ENCODE data around the gene EFNA5.
A peak's percentile ranks its signal among the peaks of the same experiment; 100 is the strongest.
"Not testable (repeated sequence)": the region's sequence is repeated elsewhere in the genome, so short reads cannot be mapped to it uniquely, and the experiment has no call there.

The EFNA5 gene

DNA sequence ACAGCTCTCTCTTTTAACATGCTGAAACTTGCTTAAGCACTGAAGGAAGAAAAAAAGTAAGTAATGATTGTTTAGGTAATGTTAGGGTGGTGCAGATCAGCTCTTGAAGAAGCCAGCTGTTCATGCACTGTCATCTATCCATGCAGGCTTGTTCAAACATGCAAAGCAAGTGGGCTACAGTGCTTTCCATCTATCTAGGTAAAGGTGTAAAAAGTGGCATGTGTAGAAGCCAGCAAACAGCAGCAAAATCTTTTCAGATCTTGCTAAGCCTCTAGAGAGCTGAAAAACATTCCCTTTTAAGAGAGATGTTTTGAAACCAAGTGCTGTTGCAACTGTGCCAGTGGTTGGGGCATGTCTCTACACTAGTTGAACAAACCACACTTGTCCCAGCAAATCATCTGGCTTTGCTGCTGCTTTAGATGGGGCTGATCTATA lies 214.4 kb downstream of the EFNA5 start:
- Histone ChIP-seq H3K4me3 (ENCODE audit: low read depth, low read length) (no peak overlapping the region), H3K9me3 (ENCODE audit: control insufficient read depth, insufficient read depth, low read depth, low read length) (no peaks in the 10 kb centered on the region), H3K4me1 (ENCODE audit: control insufficient read depth, insufficient read depth, low read length) (peaks cover 21% of the 10 kb centered on the region), H3K36me3 (ENCODE audit: control insufficient read depth in 2 of 2, insufficient read depth in 1 of 2, low read length in 2 of 2) (no peaks in the 10 kb centered on the region), H3K27ac (ENCODE audit: extremely low read depth, low read depth, low read length) (no peak overlapping the region)
- ChIA-PET CTCF (interaction anchor here (0.6 to 0.7 kb wide), 2 partner anchors 147 to 534 kb away, joined by 3 read pairs; no protein-coding TSS in a partner anchor), POLR2A (interaction anchor here (1.0 to 2.9 kb wide), 2 partner anchors 9 to 13 kb away, joined by 3 to 14 read pairs; no protein-coding TSS in a partner anchor)
- 0 out of 2 replicates have a peak, but pooled peaks have one; percentile 28 for TF ChIP-seq SP7 (tag by site-specific recombination; IDR thresholded peaks at IDR 0.05)
- TF ChIP-seq, protein P1, sequence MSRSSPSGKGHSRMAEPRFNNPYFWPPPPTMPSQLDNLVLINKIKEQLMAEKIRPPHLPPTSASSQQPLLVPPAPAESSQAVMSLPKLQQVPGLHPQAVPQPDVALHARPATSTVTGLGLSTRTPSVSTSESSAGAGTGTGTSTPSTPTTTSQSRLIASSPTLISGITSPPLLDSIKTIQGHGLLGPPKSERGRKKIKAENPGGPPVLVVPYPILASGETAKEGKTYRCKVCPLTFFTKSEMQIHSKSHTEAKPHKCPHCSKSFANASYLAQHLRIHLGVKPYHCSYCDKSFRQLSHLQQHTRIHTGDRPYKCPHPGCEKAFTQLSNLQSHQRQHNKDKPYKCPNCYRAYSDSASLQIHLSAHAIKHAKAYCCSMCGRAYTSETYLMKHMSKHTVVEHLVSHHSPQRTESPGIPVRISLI (tag by site-specific recombination; IDR thresholded peaks at IDR 0.05): peak; percentile 46; the same call in 1 of the 2 replicates
- no peak for TF ChIP-seq ZNF146 (tag by site-specific recombination; IDR thresholded peaks at IDR 0.05)
- TF ChIP-seq ZFP69B (tag by site-specific recombination; IDR thresholded peaks at IDR 0.05): peak; percentile 72; the same call in 1 of the 2 replicates
- TF ChIP-seq ZNF311 (tag by site-specific recombination; IDR thresholded peaks at IDR 0.05; ENCODE audit: borderline replicate concordance): no peak
- TF ChIP-seq, protein P2, sequence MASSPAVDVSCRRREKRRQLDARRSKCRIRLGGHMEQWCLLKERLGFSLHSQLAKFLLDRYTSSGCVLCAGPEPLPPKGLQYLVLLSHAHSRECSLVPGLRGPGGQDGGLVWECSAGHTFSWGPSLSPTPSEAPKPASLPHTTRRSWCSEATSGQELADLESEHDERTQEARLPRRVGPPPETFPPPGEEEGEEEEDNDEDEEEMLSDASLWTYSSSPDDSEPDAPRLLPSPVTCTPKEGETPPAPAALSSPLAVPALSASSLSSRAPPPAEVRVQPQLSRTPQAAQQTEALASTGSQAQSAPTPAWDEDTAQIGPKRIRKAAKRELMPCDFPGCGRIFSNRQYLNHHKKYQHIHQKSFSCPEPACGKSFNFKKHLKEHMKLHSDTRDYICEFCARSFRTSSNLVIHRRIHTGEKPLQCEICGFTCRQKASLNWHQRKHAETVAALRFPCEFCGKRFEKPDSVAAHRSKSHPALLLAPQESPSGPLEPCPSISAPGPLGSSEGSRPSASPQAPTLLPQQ (tag by site-specific recombination; IDR thresholded peaks at IDR 0.05): peak; percentile 88

DNA sequence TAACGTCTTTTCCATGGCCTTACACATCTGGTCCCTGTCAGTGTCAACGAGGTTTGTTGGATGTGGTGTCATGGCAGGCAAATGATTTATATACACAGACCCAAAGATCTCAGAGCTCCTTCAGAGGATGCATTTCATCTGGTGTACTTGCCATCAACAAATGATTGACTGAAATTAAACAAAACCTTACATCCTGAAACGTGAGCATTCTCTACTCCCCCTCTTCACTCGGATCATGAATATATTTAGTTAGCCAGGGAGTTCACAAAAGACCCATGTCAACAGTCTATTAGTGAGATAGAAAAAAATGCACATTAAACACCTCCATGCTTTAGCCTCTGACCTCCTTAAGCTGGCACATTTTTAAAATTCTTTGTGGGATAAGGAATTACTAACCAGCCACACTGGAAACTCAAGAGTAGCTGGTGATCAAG lies 215.6 kb downstream of the EFNA5 start:
- ChIA-PET CTCF (interaction anchor here (1.1 kb wide), 1 partner anchor 14 kb away, joined by 3 read pairs; no protein-coding TSS in a partner anchor), POLR2A (interaction anchor here (0.6 to 2.9 kb wide), 3 partner anchors 11 to 45 kb away, joined by 3 to 14 read pairs (median 6); no protein-coding TSS in a partner anchor)
- H3K4me3 ChIP-seq (ENCODE audit: low read depth, low read length): no peak overlapping the region
- TF ChIP-seq FEZF1 (tag by site-specific recombination; IDR thresholded peaks at IDR 0.05) (peak; percentile 34; the same call in 1 of the 2 replicates), MEIS1 (CRISPR knock-in tag; IDR thresholded peaks at IDR 0.05; ENCODE audit: borderline replicate concordance) (peak; percentile 47; the same call in 1 of the 2 replicates), ZNF350 (tag by site-specific recombination; IDR thresholded peaks at IDR 0.05) (no peak), ZNF426 (tag by site-specific recombination; IDR thresholded peaks at IDR 0.05) (no peak)
- TF ChIP-seq, protein P3, sequence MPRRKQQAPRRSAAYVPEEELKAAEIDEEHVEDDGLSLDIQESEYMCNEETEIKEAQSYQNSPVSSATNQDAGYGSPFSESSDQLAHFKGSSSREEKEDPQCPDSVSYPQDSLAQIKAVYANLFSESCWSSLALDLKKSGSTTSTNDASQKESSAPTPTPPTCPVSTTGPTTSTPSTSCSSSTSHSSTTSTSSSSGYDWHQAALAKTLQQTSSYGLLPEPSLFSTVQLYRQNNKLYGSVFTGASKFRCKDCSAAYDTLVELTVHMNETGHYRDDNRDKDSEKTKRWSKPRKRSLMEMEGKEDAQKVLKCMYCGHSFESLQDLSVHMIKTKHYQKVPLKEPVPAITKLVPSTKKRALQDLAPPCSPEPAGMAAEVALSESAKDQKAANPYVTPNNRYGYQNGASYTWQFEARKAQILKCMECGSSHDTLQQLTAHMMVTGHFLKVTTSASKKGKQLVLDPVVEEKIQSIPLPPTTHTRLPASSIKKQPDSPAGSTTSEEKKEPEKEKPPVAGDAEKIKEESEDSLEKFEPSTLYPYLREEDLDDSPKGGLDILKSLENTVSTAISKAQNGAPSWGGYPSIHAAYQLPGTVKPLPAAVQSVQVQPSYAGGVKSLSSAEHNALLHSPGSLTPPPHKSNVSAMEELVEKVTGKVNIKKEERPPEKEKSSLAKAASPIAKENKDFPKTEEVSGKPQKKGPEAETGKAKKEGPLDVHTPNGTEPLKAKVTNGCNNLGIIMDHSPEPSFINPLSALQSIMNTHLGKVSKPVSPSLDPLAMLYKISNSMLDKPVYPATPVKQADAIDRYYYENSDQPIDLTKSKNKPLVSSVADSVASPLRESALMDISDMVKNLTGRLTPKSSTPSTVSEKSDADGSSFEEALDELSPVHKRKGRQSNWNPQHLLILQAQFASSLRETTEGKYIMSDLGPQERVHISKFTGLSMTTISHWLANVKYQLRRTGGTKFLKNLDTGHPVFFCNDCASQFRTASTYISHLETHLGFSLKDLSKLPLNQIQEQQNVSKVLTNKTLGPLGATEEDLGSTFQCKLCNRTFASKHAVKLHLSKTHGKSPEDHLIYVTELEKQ (tag by site-specific recombination; IDR thresholded peaks at IDR 0.05; ENCODE audit: borderline replicate concordance): peak; percentile 16; the same call in 1 of the 2 replicates
- TF ChIP-seq, protein P4, sequence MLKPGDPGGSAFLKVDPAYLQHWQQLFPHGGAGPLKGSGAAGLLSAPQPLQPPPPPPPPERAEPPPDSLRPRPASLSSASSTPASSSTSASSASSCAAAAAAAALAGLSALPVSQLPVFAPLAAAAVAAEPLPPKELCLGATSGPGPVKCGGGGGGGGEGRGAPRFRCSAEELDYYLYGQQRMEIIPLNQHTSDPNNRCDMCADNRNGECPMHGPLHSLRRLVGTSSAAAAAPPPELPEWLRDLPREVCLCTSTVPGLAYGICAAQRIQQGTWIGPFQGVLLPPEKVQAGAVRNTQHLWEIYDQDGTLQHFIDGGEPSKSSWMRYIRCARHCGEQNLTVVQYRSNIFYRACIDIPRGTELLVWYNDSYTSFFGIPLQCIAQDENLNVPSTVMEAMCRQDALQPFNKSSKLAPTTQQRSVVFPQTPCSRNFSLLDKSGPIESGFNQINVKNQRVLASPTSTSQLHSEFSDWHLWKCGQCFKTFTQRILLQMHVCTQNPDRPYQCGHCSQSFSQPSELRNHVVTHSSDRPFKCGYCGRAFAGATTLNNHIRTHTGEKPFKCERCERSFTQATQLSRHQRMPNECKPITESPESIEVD (tag by site-specific recombination; IDR thresholded peaks at IDR 0.05): peak; percentile 40; the same call in 1 of the 2 replicates
- H3K27ac ChIP-seq (ENCODE audit: extremely low read depth, low read depth, low read length): no peak overlapping the region
- H3K36me3 ChIP-seq (ENCODE audit: control insufficient read depth in 2 of 2, insufficient read depth in 1 of 2, low read length in 2 of 2): no peaks in the 10 kb centered on the region
- H3K9me3 ChIP-seq (ENCODE audit: control insufficient read depth, insufficient read depth, low read depth, low read length): no peaks in the 10 kb centered on the region
- peaks cover 26% of the 10 kb centered on the region for H3K4me1 ChIP-seq (ENCODE audit: control insufficient read depth, insufficient read depth, low read length)

DNA sequence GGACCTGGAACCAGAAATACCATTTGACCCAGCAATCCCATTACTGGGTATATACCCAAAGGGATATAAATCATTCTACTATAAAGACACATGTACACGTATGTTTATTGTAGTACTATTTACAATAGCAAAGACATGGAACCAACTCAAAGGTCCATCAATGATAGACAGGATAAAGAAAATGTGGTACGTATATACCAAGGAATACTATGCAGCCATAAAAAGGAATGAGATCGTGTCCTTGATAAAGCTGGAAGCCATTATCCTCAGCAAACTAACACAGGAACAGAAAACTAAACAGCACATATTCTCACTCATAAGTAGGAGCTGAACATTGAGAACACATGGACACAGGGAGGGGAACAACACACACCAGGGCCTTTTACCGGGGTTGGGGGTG lies 218.9 kb downstream of the EFNA5 start:
- CTCF ChIA-PET; POLR2A ChIA-PET; H3K4me3 ChIP-seq (ENCODE audit: low read depth, low read length): not testable (repeated sequence)

More for the DNA sequence above, 218.9 kb downstream of the EFNA5 start:
- H3K36me3 ChIP-seq (ENCODE audit: control insufficient read depth in 2 of 2, insufficient read depth in 1 of 2, low read length in 2 of 2); H3K9me3 ChIP-seq (ENCODE audit: control insufficient read depth, insufficient read depth, low read depth, low read length); H3K27ac ChIP-seq (ENCODE audit: extremely low read depth, low read depth, low read length): not testable (repeated sequence)
- peak; percentile 98 for TF ChIP-seq ZNF146 (tag by site-specific recombination; IDR thresholded peaks at IDR 0.05)
- TF ChIP-seq, protein P5, sequence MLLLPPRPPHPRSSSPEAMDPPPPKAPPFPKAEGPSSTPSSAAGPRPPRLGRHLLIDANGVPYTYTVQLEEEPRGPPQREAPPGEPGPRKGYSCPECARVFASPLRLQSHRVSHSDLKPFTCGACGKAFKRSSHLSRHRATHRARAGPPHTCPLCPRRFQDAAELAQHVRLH (tag by site-specific recombination; IDR thresholded peaks at IDR 0.05): peak; percentile 77
- peaks cover 13% of the 10 kb centered on the region for H3K4me1 ChIP-seq (ENCODE audit: control insufficient read depth, insufficient read depth, low read length)

Measured in HEK293 (cell line).